ENCODE measurements around the gene GLYAT.

The GLYAT gene

GRCh38 chr11:58762284-58763119 lies 30.8 kb upstream of the GLYAT start:
- DNase-seq, result no peak
- Histone ChIP-seq H3K9me3 (no peaks in the 10 kb centered on the region), H3K4me1 (no peaks in the 10 kb centered on the region), H3K27me3 (no peaks in the 10 kb centered on the region), H3K27ac (no peak overlapping the region), H3K36me3 (no peaks in the 10 kb centered on the region), H3K4me3 (no peak overlapping the region)
- TF ChIP-seq CTCF (IDR thresholded peaks at IDR 0.05), result no peak
- intact Hi-C loops (cut with DNase I; ENCODE audit: low total_unique reads), result no loop called here

DNA sequence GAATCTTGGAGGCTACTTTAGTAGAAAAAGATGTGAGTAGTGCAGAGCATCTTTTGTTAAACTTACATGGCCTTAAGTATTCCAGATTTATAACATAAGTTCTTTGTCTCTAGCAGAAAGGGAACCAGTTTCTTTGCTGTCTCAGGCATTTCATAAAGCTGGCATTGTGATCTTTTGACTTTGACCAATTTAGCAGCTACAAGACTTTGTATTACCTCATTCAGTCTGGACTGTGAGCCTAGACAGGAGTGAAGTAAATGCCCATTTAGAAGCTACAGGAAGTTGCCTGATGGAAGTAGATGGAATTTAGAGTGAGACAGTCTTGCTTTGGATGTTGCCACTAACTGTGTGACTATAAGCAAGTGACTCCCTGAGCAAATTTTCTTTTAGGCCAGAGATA lies 25.7 kb upstream of the GLYAT start:
- no peak for DNase-seq
- TF ChIP-seq CTCF (IDR thresholded peaks at IDR 0.05), result no peak
- Histone ChIP-seq H3K27ac (no peak overlapping the region), H3K27me3 (no peaks in the 10 kb centered on the region), H3K9me3 (no peaks in the 10 kb centered on the region), H3K4me3 (no peak overlapping the region), H3K4me1 (no peaks in the 10 kb centered on the region), H3K36me3 (no peaks in the 10 kb centered on the region)
- intact Hi-C loops (cut with DNase I; ENCODE audit: low total_unique reads), result no loop called here

GRCh38 chr11:58745705-58746364 lies 14.1 kb upstream of the GLYAT start:
- TF ChIP-seq CTCF (IDR thresholded peaks at IDR 0.05), result no peak
- intact Hi-C loops (cut with DNase I; ENCODE audit: low total_unique reads), result no loop called here
- Histone ChIP-seq H3K4me1 (no peaks in the 10 kb centered on the region), H3K27ac (no peak overlapping the region), H3K36me3 (no peaks in the 10 kb centered on the region), H3K4me3 (no peak overlapping the region), H3K9me3 (peaks cover 0 to 10% (median 4%) of the 10 kb centered on the region in 3 donors), H3K27me3 (no peaks in the 10 kb centered on the region)
- no peak for DNase-seq

DNA sequence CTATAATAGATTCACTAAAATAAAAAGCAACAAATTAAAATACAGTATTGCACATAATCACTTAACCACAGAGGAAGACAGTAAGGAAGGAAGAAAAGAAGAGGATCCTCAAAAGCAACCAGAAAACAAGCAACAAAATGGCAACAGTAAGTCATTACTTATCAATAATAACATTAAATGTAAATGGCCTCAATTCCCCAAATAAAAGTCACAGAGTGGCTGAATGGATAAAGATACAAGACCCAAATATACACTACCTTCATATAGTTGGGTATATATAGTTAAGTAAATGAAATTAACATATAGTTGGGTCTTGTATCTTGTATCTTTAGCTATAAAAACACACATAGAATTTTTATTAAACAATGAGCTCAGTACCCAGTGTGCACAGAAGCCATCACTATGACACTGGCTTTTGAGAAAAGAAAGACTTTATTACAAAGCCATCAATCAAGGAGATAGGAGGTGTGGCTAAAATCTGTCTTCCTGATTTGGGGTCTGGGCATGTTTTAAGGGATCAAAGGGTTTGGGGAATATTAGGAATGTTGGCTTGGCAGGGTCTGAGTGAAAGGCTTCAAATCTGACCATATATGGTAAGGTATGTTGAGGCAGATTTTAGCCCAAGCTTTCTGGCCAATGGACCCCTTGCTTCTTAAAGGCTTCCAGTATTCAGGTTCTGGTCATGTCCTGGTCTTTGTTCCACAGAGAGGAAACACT lies 13.4 kb upstream of the GLYAT start:
- DNase-seq, result no peak
- Histone ChIP-seq H3K27ac (no peak overlapping the region), H3K27me3 (no peaks in the 10 kb centered on the region), H3K9me3 (peaks cover 0 to 16% (median 4%) of the 10 kb centered on the region in 3 donors), H3K4me1 (no peaks in the 10 kb centered on the region), H3K36me3 (no peaks in the 10 kb centered on the region), H3K4me3 (no peak overlapping the region)
- intact Hi-C loops (cut with DNase I; ENCODE audit: low total_unique reads), result no loop called here
- TF ChIP-seq CTCF (IDR thresholded peaks at IDR 0.05), result no peak

- no peaks in the 10 kb centered on the region for H3K36me3 ChIP-seq
- intact Hi-C loops (cut with DNase I; ENCODE audit: low total_unique reads), result no loop called here
- DNase-seq, result no peak
- no peak overlapping the region for H3K27ac ChIP-seq
- H3K4me3 ChIP-seq, result no peak overlapping the region
- peaks cover 0 to 21% (median 4%) of the 10 kb centered on the region in 3 donors for H3K9me3 ChIP-seq
- no peaks in the 10 kb centered on the region for H3K27me3 ChIP-seq
- TF ChIP-seq CTCF (IDR thresholded peaks at IDR 0.05), result no peak
- no peaks in the 10 kb centered on the region for H3K4me1 ChIP-seq
These were observed 11.5 kb upstream of the GLYAT start for GRCh38 chr11:58742981-58743880.
